Activated CD4-positive, alpha-beta T cell treated with anti-CD3 and anti-CD28 coated beads for 24 hours (primary cell): ENCODE measurements around the gene DYRK3.

Experiments
- DNase-seq, 2 donors: peaks; one replicate each; pipeline ENCODE4 v3.0.0-alpha.2; 2020; ENCODE audit warnings: low read depth in 2 of 2

The DYRK3 gene

DNA sequence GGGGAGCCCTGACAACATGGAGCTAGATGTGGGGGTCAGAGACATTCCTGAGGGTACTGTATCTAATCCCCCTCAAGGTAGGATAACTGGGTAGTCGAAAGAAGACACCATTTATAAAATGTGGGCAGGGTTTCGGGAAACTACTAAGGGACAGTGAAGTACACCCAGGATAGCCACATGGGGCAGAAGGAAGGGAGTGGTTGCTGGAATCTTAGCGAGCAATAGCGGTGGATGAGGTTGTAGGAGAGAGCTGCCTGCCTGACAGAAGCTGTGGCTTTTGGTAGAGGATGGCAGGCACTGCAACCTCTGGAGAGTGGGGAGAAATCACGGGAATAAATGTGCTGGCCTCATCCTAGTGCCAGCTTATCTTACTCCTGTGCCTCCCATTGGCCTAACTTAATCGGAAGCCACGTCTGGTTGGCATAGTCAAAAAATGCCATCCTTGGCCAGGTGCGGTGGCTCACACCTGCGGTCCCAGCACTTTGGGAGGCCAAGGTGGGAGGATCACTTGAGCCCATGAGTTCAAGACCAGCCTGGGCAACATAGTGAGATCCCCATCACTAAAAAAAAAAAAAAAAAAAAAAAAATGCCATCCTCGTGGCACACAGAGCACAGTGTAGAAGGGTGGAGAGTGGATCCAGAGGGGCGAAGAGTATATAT lies 26.0 kb downstream of the DYRK3 start:
- no peak for DNase-seq

DNA sequence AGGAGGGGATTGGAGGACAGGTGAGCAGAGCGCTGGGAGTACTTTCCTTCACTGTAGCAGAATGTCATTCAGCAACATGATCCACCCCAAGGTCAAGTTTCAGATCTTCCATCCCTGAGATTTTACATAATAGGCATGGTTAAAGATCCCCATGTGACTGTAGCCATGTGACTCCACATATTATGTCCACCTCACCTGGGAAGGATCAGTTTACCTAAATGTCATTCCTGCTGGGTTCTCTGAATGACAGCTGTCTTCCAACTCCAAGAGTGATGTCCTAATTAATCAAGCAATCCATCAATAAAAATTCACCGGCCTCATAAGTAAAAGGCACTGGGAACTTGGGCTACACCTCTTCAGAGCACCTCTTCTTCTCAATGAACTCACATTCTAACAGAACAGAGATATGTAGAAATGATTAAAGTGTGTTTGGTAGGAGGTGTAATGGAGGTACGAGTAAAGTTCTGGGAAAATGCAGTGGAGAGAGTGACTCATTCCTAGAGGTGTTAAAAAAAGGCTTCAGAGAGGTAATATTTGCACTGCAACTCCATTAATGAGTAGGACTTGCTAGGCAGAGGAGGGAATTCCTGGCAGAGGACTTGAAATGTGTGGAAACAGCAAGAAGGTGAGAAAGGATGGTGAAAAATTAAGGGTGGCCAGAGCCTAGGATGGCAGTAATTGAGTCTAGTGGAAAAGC lies 27.2 kb downstream of the DYRK3 start:
- DNase-seq, result no peak

DNA sequence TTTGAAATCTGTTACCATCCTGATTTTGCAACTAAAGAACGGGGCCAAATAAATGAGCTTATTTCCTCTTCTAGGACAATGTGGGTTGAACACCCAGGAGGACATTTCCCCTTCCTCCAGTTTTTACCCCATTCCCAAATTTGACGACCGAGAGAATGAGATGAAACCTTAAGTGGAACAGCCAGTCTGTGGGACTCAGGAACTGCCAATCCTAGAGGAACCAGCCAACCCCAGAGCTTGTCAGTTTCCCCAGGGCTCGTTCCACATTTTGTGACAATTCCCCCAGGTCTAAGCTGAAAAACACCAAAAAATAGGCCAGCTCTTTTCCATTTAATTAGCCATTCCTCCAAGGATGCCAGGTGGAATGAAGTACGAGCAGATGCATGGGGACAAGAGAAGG lies 28.0 kb downstream of the DYRK3 start:
- no peak for DNase-seq

DNA sequence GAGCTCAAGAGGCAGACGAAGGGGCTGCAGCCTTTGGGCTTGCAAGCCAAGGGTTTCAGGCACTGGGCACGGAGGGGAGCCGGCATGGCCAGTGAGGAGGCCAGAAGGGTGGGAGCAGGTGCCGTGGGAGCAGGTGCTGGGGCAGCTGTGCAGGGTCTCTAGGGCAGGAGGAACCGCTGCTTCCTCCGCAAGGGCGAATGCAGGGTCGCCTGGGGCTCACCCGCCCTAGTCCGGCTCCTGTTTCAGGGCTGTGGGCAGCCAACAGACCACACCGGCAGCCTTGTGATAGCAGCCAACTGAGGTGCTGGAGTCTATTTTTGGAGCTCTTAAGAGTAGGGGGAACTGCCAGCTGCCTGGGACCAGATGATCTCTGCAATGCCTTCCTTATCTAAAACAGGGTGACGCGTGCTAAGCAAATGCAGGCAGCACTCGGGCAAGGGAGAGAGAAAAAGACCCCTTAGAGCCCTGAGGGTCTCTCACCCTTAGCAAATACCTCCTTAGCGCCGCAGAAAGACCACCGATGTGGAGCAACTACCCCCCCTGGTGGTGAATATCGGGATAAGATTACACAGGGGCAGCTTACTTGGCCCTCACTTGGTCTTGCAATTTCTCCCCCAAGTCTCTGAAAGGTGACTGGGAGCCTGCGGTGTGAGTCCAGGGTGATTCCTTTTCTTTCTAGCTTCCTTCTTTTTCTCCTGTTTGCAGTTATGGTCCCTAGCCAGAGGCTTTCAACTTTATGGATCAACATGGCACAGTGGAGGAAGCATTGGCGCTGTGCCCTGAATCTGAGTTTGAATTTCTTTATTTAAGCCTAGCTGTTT lies 28.7 kb downstream of the DYRK3 start:
- peak; percentile 51 to 66 for DNase-seq

DNA sequence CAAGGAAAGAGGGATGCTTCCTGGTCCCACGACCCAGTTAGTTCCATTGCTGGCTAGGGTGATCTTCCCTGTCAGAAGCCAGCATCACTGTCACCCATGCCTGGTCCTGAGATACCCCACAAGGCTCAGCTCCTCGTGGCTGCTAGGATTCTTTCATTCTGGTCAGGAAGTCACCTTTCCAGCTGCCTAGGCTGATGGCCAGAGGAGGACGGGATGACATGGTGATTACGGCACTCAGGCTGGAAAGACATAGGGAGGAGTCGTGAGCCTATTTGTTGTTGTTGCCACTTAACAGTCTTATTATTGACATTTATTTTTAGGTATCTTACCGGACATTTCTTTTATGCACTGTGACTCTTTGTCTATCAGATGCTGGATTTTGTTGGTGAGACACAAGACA lies 29.4 kb downstream of the DYRK3 start:
- no peak for DNase-seq

DNA sequence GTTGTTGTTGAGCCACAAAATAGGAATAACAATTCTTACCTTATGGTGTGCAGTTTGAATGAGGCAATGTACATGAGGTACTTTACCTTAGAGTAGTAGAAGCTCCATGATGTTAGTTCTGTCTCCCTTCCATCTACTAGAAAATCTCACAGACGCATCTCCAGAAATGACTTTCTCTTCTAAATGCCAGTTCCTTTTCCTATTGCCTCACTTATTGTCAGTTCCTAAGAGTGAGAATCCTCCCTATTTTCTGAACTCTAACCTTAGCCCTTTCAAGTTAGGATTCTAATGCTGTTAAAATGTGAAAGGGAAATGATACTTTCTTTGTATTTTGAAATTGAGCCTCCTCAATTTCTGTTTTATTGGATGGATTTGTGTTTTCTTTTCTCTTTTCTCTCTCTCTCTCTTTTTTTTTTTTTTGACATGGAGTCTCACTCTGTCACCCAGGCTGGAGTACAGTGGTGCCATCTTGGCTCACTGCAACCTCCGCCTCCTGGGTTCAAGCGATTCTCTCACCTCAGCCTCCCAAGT lies 30.8 kb downstream of the DYRK3 start:
- DNase-seq, result no peak

DNA sequence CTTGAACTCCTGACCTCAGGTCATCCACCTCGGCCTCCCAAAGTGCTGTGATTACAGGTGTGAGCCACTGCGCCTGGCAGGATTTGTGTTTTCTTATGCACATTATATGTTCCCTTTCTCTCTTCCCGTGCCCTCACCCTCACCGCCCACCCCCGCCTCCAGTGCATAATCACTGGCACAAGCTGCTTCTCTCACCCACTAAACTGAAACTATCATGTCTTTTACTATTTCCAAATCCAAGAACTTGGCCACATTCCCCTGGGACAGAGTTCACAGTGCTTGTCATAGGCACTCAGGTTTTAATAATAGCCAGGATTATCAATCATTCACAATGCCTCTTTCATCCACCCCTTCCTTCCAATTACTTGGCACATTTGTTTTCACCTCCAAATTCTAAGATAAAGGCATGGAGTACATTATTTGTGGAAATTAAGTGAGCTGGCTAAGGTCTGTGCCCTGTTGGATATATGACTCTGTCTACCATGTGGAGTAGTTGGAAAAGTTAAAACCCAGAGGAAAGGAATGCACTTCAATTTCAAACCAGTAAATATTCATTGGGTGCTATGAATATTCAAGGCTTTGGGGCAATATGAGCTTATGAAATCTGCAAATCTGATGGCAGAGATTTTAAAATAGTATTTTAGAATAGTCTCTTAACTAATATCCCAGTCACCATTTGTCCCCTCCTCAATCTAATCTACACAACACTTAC lies 31.8 kb downstream of the DYRK3 start:
- no peak for DNase-seq

DNA sequence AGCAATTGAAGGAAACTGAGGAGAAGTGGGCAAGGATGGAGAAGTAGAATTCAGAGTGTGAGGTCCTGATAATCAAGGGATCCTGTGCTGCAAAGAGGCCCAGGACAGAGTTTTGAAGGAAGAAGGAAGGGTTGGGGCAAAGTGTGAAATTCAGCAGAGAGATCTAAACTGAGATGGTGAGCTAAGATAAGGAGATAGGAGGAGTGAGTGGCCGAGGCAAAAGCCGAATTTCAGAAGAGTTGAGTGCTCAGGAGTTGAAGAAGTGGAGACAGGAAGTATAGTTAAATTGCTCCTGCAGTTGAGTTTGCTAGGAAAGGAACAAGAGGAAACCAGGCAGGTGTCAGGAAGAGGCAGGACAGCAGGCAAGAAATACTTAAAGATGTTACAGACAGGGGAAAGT lies 33.0 kb downstream of the DYRK3 start:
- no peak for DNase-seq

DNA sequence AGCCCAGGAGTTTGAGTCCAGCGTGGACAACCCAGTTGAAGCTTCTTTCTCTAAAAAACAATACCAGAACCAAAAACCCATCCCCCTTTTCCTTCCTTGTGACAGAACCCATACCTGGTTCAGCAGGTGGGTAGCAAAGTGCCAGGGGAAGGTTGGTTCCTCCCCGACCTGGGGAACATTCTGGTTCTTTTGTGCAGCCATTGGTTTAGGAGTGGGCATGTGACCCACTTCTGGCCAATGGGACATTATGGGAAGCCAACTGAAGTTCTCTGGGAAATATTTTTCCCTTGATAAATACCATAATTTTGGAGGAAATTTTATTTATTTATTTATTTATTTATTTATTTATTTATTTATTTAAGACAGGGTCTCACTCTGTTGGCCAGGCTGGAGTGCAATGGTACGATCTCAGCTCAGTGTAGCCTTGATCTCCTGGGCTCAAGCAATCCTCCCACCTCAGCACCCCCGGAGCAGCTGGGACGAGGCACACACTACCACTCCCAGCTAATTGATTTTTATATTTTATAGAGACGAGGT lies 33.6 kb downstream of the DYRK3 start:
- DNase-seq, result no peak

DNA sequence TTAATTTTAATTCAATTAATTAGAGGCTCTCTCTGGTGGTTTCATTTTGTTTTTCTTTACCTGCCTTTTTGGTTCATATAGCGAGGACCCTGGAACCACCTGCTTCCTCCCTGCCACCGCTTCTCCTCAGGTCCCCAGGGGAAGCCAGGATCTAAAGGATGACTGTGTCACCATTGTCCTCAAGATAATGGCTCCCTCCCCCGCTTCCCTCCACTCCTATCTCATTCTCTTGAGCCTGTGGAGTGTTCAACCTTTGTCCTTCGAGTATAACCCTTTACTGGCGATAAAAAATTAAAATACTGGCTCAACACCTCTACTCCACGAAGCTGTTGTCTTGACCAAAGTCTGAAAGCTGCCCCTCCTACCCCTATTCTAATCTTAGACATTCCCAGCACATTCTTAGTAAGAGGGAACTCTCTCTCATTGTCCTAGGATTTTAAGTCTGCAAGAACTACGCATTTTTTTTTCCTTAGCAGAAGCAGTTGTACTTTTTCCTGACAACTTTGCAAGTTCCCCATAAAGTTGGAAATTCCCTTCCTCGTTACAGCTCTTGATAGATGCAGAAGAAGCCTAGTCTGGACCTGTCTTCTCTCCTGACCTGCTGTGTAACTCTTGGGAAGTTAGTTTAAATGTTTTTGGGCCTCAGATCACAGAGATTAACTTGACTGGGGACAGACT lies 36.8 kb downstream of the DYRK3 start:
- no peak for DNase-seq

DNA sequence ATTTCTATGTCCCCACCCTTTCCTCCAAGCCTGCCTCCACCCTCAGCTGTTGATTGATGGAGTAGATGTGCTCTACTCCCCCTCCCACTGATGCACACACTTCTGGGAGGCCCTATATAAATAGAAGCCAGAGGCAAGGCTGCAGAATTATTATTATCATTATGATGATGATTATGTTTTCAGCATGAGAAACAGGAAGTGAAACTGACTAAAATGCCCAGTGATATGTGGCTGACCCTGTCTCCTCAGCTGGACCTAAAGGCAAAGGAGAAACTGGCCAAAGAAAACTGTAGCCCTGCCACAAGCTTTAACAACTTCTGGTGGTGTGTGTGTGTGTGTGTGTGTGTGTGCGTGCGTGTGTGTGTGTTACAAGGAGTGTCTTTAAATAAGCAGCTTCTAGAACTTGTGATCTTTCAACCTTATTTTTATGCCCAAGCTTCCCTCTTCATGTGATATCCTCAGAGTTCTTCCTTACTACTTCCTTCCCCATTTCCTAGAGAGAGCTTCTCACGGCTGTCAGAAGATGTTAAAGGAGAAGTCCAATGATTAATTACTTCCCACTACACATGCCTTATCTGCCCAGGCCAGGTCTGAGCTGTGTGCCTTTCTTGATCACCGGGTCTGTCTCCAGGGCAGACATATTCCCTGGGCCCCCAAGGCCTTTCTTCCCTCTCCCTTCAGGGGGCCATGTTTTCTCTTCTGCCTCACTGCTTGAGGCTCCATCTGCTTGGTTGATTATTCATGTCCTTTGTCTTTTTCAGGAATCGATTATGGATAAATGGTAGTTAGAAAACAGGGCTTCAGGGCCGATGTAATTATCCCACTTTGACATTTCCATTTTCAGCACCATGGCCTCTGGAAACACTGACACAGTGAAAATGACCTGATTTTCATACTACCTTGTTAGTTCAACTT lies 37.8 kb downstream of the DYRK3 start:
- no peak for DNase-seq

DNA sequence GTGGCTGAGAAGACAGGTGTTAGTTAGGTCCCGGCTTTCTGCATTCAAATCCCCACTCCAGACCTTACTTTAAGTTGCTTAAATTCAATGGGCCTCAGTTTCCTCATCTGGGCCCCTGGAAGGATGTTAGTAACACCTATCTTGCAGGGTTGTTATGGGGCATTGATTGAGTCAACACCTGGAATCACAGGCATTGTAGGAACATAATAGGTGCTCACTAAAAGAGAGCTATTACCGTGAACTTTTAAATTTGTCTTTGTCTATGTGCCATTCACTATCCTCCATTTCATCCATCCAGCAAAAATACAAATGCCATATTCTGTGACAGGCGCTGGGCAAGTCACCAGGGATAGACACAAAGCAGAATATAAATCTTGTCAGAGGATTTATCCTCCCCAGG lies 38.9 kb downstream of the DYRK3 start:
- DNase-seq, result no peak

DNA sequence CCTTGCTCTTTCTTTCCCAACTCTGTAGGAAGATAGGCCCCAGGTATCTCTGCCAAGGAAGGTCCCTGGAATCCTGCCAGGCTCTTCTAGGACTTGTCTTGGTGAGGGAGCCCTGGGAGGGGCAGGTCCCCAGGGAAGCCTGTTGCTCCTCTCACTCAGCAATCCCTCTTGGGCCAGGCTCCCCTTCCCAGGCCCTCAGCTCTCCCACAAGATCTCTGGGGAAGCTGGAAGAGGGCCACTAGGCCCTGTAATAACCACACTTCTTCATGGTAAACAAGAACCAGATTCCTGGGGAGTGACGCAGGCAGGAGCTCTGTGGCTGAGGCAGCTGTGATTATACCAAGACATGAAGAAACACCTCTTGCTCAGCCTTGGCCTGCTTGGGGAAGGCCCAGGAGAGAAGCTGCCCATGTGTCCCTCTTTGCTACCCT lies 39.4 kb downstream of the DYRK3 start:
- no peak for DNase-seq

DNA sequence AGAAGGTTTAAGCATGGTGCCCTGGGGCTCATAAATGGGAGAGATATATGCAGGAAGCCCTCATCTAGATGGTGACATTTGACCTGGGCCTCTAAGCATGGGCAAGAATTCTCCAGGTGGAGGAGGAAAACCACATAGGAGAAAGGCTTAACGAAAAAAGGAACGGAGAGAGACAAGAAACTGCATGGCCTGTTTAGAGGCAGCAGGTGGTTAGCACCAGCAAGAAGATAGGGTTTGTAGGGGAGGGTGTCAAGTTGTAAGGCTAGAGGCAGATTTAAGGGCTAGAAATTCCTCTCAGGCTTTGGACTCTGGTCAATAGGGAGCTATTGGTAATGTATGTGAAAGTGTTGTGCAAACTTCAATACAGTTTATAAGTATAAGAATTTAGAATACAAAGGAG lies 41.2 kb downstream of the DYRK3 start:
- no peak for DNase-seq

DNA sequence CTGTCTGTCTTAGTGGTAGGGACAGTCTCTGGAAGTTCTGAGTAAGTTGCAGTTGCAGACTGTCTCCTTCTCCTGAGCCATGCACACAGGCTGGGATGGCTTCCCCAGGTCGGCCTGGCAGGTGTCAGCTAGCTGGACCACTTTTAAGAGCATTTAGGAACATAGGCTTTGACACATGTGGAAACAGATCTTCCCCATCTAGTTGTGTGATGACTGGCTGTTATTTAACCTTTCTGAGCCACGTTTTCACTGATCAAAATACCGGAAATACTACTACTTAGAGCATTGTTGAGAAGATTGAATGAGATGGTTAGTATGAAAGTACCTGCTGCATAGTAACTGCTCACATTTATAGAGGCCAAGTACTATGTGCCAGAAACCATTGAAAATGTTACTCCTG lies 43.2 kb downstream of the DYRK3 start:
- DNase-seq, result no peak

DNA sequence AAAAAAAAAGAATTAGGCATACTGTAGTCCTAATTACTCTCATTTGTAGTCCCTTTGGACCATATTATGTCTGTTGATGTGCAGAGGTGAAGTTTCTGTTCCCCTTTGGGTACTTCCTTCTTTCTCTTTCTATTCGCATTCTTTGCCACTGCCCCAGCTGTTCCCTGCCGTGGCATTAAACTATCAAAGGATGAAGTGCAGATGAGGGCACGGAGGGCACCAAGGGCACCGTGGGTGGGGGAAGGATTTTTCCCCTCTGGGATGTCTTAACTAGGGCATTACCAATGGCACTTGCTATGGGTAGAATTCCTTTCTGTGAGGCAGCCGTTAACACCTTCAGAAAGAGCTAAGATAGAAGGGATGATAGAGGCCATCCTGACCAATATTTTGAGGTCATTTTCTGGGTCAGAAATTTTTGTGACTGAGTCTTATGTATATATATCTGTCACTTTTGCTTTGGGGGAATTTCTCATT lies 44.4 kb downstream of the DYRK3 start:
- DNase-seq, result no peak

DNA sequence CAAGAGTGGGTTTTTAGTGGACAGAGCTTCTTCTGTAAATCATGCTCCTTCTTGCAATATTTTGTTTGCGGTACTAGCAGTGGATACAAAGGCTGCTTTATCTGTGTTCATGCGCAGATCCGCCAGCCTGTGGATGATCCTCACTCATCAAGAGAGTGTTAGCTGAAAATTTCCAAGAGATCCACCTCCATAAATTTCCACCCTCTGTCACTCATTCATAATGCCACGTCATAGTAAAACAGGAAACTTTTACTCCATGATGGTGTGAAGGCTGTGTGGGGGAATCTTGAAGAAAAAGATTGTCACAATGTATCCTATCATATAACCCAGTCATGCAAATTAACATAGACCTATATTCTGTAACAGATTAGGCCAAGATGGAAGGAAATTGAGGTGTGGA lies 44.9 kb downstream of the DYRK3 start:
- no peak for DNase-seq

DNA sequence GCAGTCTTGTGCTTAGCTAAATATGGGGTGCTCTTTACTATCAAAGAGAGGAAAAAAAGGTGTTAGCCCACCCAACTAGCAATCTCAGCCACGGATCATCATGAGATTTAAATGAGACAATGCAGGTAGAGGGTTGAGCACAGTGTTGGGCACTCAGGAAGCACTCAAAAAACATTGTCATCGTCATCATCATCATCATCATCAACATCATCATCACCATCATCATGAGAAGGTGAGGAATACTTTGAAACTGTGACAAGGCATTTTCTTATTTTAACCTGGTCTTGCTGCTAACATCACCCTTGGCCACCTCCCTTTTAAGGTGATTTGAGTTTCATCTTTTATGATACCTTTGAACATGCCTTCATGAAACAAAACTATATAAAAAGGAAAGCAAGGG lies 46.0 kb downstream of the DYRK3 start:
- DNase-seq, result no peak

DNA sequence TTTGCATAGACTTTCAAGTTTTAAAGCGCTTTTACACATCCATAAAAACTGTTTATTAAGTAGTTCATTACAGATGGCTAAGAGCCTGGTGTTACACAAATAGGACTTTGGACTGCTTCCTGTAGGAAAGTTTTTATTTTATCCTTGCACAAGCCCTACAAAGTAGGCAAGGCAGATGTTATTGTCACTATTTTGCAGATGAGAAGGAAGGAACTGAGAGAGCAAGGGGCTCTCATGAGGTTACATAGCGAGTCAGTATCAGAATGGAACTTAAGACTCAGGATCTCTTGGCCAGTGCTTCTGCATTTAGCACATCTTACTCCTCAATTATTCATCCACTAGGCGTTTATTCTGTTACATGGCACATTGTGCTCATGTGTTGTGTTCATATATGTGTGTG lies 46.8 kb downstream of the DYRK3 start:
- no peak for DNase-seq

DNA sequence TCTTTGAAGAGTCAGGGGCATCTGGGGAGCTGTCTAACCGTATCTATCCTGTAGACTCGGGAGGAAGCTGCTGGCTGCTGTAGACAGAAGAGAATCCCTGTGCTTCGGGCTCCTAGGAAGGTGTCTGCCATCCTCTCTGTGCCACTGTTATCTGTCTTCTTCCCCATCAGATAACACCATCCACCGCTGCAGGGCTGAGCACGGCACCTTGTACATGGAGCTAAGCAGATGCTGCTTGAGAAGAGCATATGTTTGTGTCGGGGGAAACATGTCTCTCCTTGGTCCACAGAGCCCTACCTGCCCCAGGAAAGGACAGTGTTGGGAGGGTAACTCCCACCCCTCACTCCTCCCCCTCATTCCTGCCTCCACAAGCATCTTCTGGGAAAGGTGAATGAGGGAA lies 48.0 kb downstream of the DYRK3 start:
- no peak for DNase-seq
